H9 (cell line): ENCODE data around the gene CDADC1. TPM values are rescaled to one million over a fixed set of nuclear protein-coding genes. Genes with fewer than 3 reads are reported as not detected.

Experiments used
- DNase-seq: peaks from one replicate; pipeline ENCODE4 v3.0.0-alpha.2; 2017
- H2AFZ ChIP-seq: one replicate; pipeline ENCODE4 v1.6.1; 2013; ENCODE audit warnings: mild to moderate bottlenecking, low read length, control low read depth, moderate library complexity
- H2AK5ac ChIP-seq: 2 replicates; pipeline ENCODE4 v1.6.1; 2013; ENCODE audit warnings: low read length, control low read depth, mixed read lengths; ENCODE audit not compliant: insufficient read length
- H2BK120ac ChIP-seq: one replicate; pipeline ENCODE4 v1.6.1; 2013; ENCODE audit warnings: low read depth, mild to moderate bottlenecking, low read length, control low read depth, inconsistent platforms; ENCODE audit not compliant: poor library complexity, severe bottlenecking
- H2BK12ac ChIP-seq: 2 replicates; pipeline ENCODE4 v1.6.1; 2013; ENCODE audit warnings: low read length, control low read depth, mixed read lengths, low read depth; ENCODE audit not compliant: insufficient read length
- H2BK15ac ChIP-seq: 2 replicates; pipeline ENCODE4 v1.6.1; 2013; ENCODE audit warnings: low read depth, low read length, control low read depth
- H2BK20ac ChIP-seq: one replicate; pipeline ENCODE4 v1.6.1; 2013; ENCODE audit warnings: low read depth, mild to moderate bottlenecking, low read length, control low read depth, inconsistent platforms; ENCODE audit not compliant: poor library complexity, severe bottlenecking
- H2BK5ac ChIP-seq: 2 replicates; pipeline ENCODE4 v1.6.1; 2013; ENCODE audit warnings: low read length, control low read depth, mixed read lengths; ENCODE audit not compliant: insufficient read length
- H3K14ac ChIP-seq: 2 replicates; pipeline ENCODE4 v1.6.1; 2013; ENCODE audit warnings: low read length, control low read depth; ENCODE audit not compliant: insufficient read depth
- H3K18ac ChIP-seq: 2 replicates; pipeline ENCODE4 v1.6.1; 2013; ENCODE audit warnings: low read depth, mild to moderate bottlenecking, mixed read lengths, low read length, control low read depth; ENCODE audit not compliant: insufficient read length
- H3K23ac ChIP-seq: 2 replicates; pipeline ENCODE4 v1.6.1; 2013; ENCODE audit warnings: low read length, control low read depth, mixed read lengths, low read depth; ENCODE audit not compliant: insufficient read length
- H3K23me2 ChIP-seq: 2 replicates; pipeline ENCODE4 v1.6.1; 2013; ENCODE audit warnings: low read depth, mild to moderate bottlenecking, mixed read lengths, low read length, control low read depth; ENCODE audit not compliant: insufficient read length, poor library complexity, severe bottlenecking
- H3K27ac ChIP-seq: 2 replicates; pipeline ENCODE4 v1.5.1; 2013; ENCODE audit warnings: low read length, control low read depth, mixed read lengths, low read depth; ENCODE audit not compliant: insufficient read length
- H3K27me3 ChIP-seq: 2 replicates; pipeline ENCODE4 v1.6.1; 2013; ENCODE audit warnings: low read length, control low read depth, inconsistent platforms; ENCODE audit not compliant: insufficient read depth
- H3K4ac ChIP-seq: 2 replicates; pipeline ENCODE4 v1.6.1; 2013; ENCODE audit warnings: low read depth, mild to moderate bottlenecking, control low read depth, inconsistent platforms, low read length, moderate library complexity
- H3K4me1 ChIP-seq: 2 replicates; pipeline ENCODE4 v1.6.1; 2013; ENCODE audit warnings: low read length, control low read depth, inconsistent platforms; ENCODE audit not compliant: insufficient read depth
- H3K4me2 ChIP-seq: 2 replicates; pipeline ENCODE4 v1.6.1; 2013; ENCODE audit warnings: low read length, control low read depth, mixed read lengths; ENCODE audit not compliant: insufficient read length, insufficient read depth
- H3K56ac ChIP-seq: 2 replicates; pipeline ENCODE4 v1.6.1; 2013; ENCODE audit warnings: low read depth, mild to moderate bottlenecking, mixed read lengths, low read length, control low read depth; ENCODE audit not compliant: insufficient read length
- H3K79me1 ChIP-seq: 2 replicates; pipeline ENCODE4 v1.6.1; 2013; ENCODE audit warnings: low read depth, mild to moderate bottlenecking, moderate library complexity, low read length, control low read depth, inconsistent platforms; ENCODE audit not compliant: insufficient read depth, poor library complexity, severe bottlenecking
- H3K79me2 ChIP-seq: 2 replicates; pipeline ENCODE4 v1.6.1; 2013; ENCODE audit warnings: low read length, control low read depth, inconsistent platforms; ENCODE audit not compliant: insufficient read depth
- H3K9ac ChIP-seq: 2 replicates; pipeline ENCODE4 v1.6.1; 2013; ENCODE audit warnings: low read length, control low read depth, mixed read lengths; ENCODE audit not compliant: insufficient read length; ENCODE audit errors: extremely low read depth
- H3K9me3 ChIP-seq: one replicate; pipeline ENCODE4 v1.6.1; 2013; ENCODE audit warnings: low read depth, low read length, inconsistent platforms; ENCODE audit not compliant: control insufficient read depth
- H3T11ph ChIP-seq: one replicate; pipeline ENCODE4 v1.6.1; 2013; ENCODE audit warnings: mild to moderate bottlenecking, low read length, control low read depth, inconsistent platforms
- H4K20me1 ChIP-seq: one replicate; pipeline ENCODE4 v1.6.1; 2013; ENCODE audit not compliant: control insufficient read depth, insufficient read length, insufficient read depth
- H4K5ac ChIP-seq: 2 replicates; pipeline ENCODE4 v1.6.1; 2013; ENCODE audit warnings: low read depth, mild to moderate bottlenecking, mixed read lengths, low read length, control low read depth; ENCODE audit not compliant: insufficient read length
- H4K8ac ChIP-seq: replicated peaks from 2 replicates; pipeline ENCODE4 v1.6.1; 2013; ENCODE audit warnings: low read length, control low read depth, mixed read lengths, low read depth; ENCODE audit not compliant: insufficient read length
- H4K91ac ChIP-seq: 2 replicates; pipeline ENCODE4 v1.6.1; 2013; ENCODE audit warnings: low read depth, mild to moderate bottlenecking, moderate library complexity, mixed read lengths, low read length, control low read depth; ENCODE audit not compliant: insufficient read length
- H3K27ac Mint-ChIP-seq, 3 experiments: 2 replicates in 2 of 3; 3 replicates in 1 of 3; pipeline ENCODE4 v1.8.0; 2020 to 2021; ENCODE audit warnings: mixed read lengths in 3 of 3, mild to moderate bottlenecking in 1 of 3, moderate library complexity in 1 of 3
- H3K27me3 Mint-ChIP-seq: 2 replicates; pipeline ENCODE4 v1.8.0; 2021; ENCODE audit warnings: low read depth, mild to moderate bottlenecking, moderate library complexity, mixed read lengths
- H3K36me3 Mint-ChIP-seq, 3 experiments: 2 replicates in 2 of 3; 3 replicates in 1 of 3; pipeline ENCODE4 v1.8.0; 2020 to 2021; ENCODE audit warnings: low read depth in 3 of 3, mixed read lengths in 3 of 3; ENCODE audit not compliant: insufficient read depth in 1 of 3
- H3K4me1 Mint-ChIP-seq, 2 experiments: 2 replicates each; pipeline ENCODE4 v1.8.0; 2020; ENCODE audit warnings: mixed read lengths in 2 of 2
- H3K4me3 Mint-ChIP-seq, 2 experiments: 2 replicates in 1 of 2; 3 replicates in 1 of 2; pipeline ENCODE4 v1.8.0; 2020 to 2021; ENCODE audit warnings: mild to moderate bottlenecking in 2 of 2, mixed read lengths in 2 of 2, moderate library complexity in 1 of 2
- H3K9me3 Mint-ChIP-seq, 2 experiments: 2 replicates in 1 of 2; 3 replicates in 1 of 2; pipeline ENCODE4 v1.8.0; 2020; ENCODE audit warnings: mild to moderate bottlenecking in 2 of 2, mixed read lengths in 2 of 2, moderate library complexity in 1 of 2
- CTCF ChIP-seq: fragments of 200-600 bp; sonication (generic); conservative IDR thresholded peaks from 3 replicates; pipeline ENCODE4 v1.8.0; 2021; ENCODE audit warnings: antibody characterized with exemption, mild to moderate bottlenecking
- WGBS: extraction: QIAGEN DNeasy Blood & Tissue Kit; methylation state at CpG from one replicate; pipeline ENCODE4 v1.1.7; 2013; ENCODE audit warnings: missing lambda C conversion rate, low lambda C conversion rate, mixed read lengths; ENCODE audit not compliant: insufficient read length; ENCODE audit errors: extremely low coverage; 5-methylcytosine and 5-hydroxymethylcytosine counted together
- total RNA-seq: library from RNA; stranded (reverse); gene quantifications from 2 replicates; pipeline ENCODE4 v1.2.1, GENCODE V29; 2021

CDADC1 gene
- total RNA-seq, 1 experiment from 2014 or later, result 4.9 TPM

- H3K4me3 Mint-ChIP-seq, result no peak overlapping the region
- no peak overlapping the region for H2AK5ac ChIP-seq
Observed at GRCh38 chr13:49307365-49307764, 59.6 kb downstream of the CDADC1 start.

More at GRCh38 chr13:49307365-49307764, 59.6 kb downstream of the CDADC1 start:
- H2BK15ac ChIP-seq, result no peak overlapping the region
- no peaks in the 10 kb centered on the region for H4K20me1 ChIP-seq
- no CpG with 5 or more reads among the region's 6 CpGs for WGBS
- no peak overlapping the region for H2BK20ac ChIP-seq
- H3K27ac ChIP-seq, result no peak overlapping the region
- no peaks in the 10 kb centered on the region for H3K23me2 ChIP-seq
- no peak overlapping the region for H2BK5ac ChIP-seq
- no peak for DNase-seq
- no peak overlapping the region for H3K27ac Mint-ChIP-seq
- no peak overlapping the region for H2BK120ac ChIP-seq
- no peak overlapping the region for H3T11ph ChIP-seq
- no peak overlapping the region for H3K14ac ChIP-seq
- H3K27me3 Mint-ChIP-seq, result no peaks in the 10 kb centered on the region
- H4K5ac ChIP-seq, result no peak overlapping the region
- H3K4me1 Mint-ChIP-seq, result peaks cover 2 to 20% of the 10 kb centered on the region in 2 experiments; a peak in 2 of 4 replicates
- H3K4ac ChIP-seq, result no peak overlapping the region
- H2BK12ac ChIP-seq, result no peak overlapping the region
- H3K79me1 ChIP-seq, result no peaks in the 10 kb centered on the region
- no peak overlapping the region for H3K9ac ChIP-seq
- no peak overlapping the region for H3K18ac ChIP-seq
- H4K91ac ChIP-seq, result no peak overlapping the region
- H3K79me2 ChIP-seq, result no peaks in the 10 kb centered on the region
- H3K56ac ChIP-seq, result no peak overlapping the region
- no peaks in the 10 kb centered on the region for H3K36me3 Mint-ChIP-seq
- H4K8ac ChIP-seq, result no peak overlapping the region
- H3K27me3 ChIP-seq, result no peaks in the 10 kb centered on the region
- no peak overlapping the region for H3K4me2 ChIP-seq
- no peaks in the 10 kb centered on the region for H3K9me3 ChIP-seq
- H3K9me3 Mint-ChIP-seq, result no peaks in the 10 kb centered on the region
- no peak for TF ChIP-seq CTCF
- no peak overlapping the region for H3K23ac ChIP-seq
- no peaks in the 10 kb centered on the region for H3K4me1 ChIP-seq
- no peak overlapping the region for H2AFZ ChIP-seq
